H1 (cell line): ENCODE results near the gene NR2F1. TPM values are rescaled to one million over a fixed set of nuclear protein-coding genes. Genes with fewer than 3 reads are reported as not detected.

Experiments used
- CTCF ChIA-PET: fragments of 300-600 bp; sonication (Branson Sonifier 250); formaldehyde crosslinking; loops from one replicate; lab custom pipeline; 2021; ENCODE audit not compliant: partially characterized antibody; lab: Charles Lee
- POLR2A ChIA-PET: fragments of 300-600 bp; sonication (Branson Sonifier 250); formaldehyde crosslinking; loops from one replicate; lab custom pipeline; 2021; ENCODE audit warnings: inconsistent platforms; ENCODE audit not compliant: partially characterized antibody; lab: Charles Lee
- DNase-seq, 2 experiments: peaks; one replicate each; pipeline versions ENCODE4 v3.0.0 to v3.0.0-alpha.2; 2010 to 2022; ENCODE audit warnings: low spot score in 2 of 2, low read depth in 1 of 2, mixed read lengths in 1 of 2
- FAIRE-seq: peaks from 2 replicates; lab custom pipeline; 2011; peaks lifted over from hg19 to GRCh38; lab: Jason Lieb, UNC
- H2AFZ ChIP-seq: 2 replicates; pipeline ENCODE4 v1.8.1; 2012; ENCODE audit warnings: low read length, inconsistent platforms
- H2AK5ac ChIP-seq: 2 replicates; pipeline ENCODE4 v1.6.1; 2013; ENCODE audit warnings: low read depth, low read length
- H2BK120ac ChIP-seq: replicated peaks from 2 replicates; pipeline ENCODE3; 2013; ENCODE audit warnings: low read depth, low read length, inconsistent platforms
- H2BK12ac ChIP-seq: 2 replicates; pipeline ENCODE4 v1.6.1; 2013; ENCODE audit warnings: low read depth, low read length
- H2BK15ac ChIP-seq: 2 replicates; pipeline ENCODE4 v1.6.1; 2013; ENCODE audit warnings: low read length
- H2BK20ac ChIP-seq: 2 replicates; pipeline ENCODE4 v1.6.1; 2013; ENCODE audit warnings: low read length
- H2BK5ac ChIP-seq: 2 replicates; pipeline ENCODE4 v1.6.1; 2013; ENCODE audit warnings: low read depth, low read length
- H3K14ac ChIP-seq: 2 replicates; pipeline ENCODE4 v1.6.1; 2013; ENCODE audit warnings: inconsistent platforms; ENCODE audit not compliant: insufficient read length
- H3K18ac ChIP-seq: 2 replicates; pipeline ENCODE4 v1.6.1; 2013; ENCODE audit warnings: low read length; ENCODE audit errors: extremely low read depth
- H3K23ac ChIP-seq: 2 replicates; pipeline ENCODE4 v1.6.1; 2013; ENCODE audit warnings: inconsistent platforms; ENCODE audit not compliant: insufficient read length
- H3K23me2 ChIP-seq: 2 replicates; pipeline ENCODE4 v1.6.1; 2013; ENCODE audit warnings: low read depth, low read length
- H3K27ac ChIP-seq: 2 replicates; pipeline ENCODE4 v1.6.1; 2011; ENCODE audit warnings: low read depth, low read length, inconsistent platforms
- H3K27me3 ChIP-seq, 4 experiments: replicated peaks in 1 of 4; 1 replicate in 1 of 4; 2 replicates in 3 of 4; pipeline versions ENCODE4 v1.6.1 to v1.8.1; 2011 to 2013; ENCODE audit warnings: low read length in 3 of 4, mild to moderate bottlenecking in 3 of 4, inconsistent platforms in 2 of 4, mixed read lengths in 2 of 4, moderate library complexity in 1 of 4; ENCODE audit not compliant: control insufficient read depth in 3 of 4, insufficient read depth in 3 of 4; ENCODE audit errors: extremely low read depth in 1 of 4
- H3K36me3 ChIP-seq, 4 experiments: 2 replicates each; pipeline versions ENCODE4 v1.6.1 to v1.8.1; 2011 to 2013; ENCODE audit warnings: mild to moderate bottlenecking in 4 of 4, low read length in 3 of 4, moderate library complexity in 2 of 4, control low read depth in 1 of 4, inconsistent platforms in 1 of 4; ENCODE audit not compliant: insufficient read depth in 4 of 4, control insufficient read depth in 2 of 4
- H3K4ac ChIP-seq: replicated peaks from 2 replicates; pipeline ENCODE3; 2013; ENCODE audit warnings: low read length, low read depth, mixed read lengths, inconsistent platforms; ENCODE audit not compliant: insufficient read length
- H3K4me1 ChIP-seq, 4 experiments: replicated peaks in 1 of 4; 1 replicate in 1 of 4; 2 replicates in 3 of 4; pipeline versions ENCODE4 v1.6.1 to v1.8.1; 2011 to 2013; ENCODE audit warnings: low read length in 3 of 4, inconsistent platforms in 2 of 4, mixed read lengths in 1 of 4; ENCODE audit not compliant: insufficient read depth in 4 of 4, control insufficient read depth in 3 of 4
- H3K4me2 ChIP-seq, 2 experiments: 2 replicates each; pipeline versions ENCODE4 v1.6.1 to v1.8.1; 2011 to 2013; ENCODE audit warnings: low read depth in 2 of 2, low read length in 2 of 2, control low read depth in 1 of 2, inconsistent platforms in 1 of 2, mild to moderate bottlenecking in 1 of 2; ENCODE audit not compliant: insufficient read depth in 1 of 2
- H3K4me3 ChIP-seq, 4 experiments: fragments of 200-600, 300-600 bp in 1 of 4; sonication (generic), shearing (Covaris generic), sonication (Bioruptor Twin) in 1 of 4; 2 replicates each; pipeline versions ENCODE4 v1.5.1 to v1.8.1; 2011 to 2016; ENCODE audit warnings: low read length in 4 of 4, low read depth in 3 of 4, control low read depth in 2 of 4, inconsistent platforms in 2 of 4, mild to moderate bottlenecking in 2 of 4, mixed read lengths in 1 of 4, moderate library complexity in 1 of 4; ENCODE audit not compliant: insufficient read depth in 2 of 4; ENCODE audit errors: extremely low read depth in 1 of 4
- H3K56ac ChIP-seq: replicated peaks from 2 replicates; pipeline ENCODE3; 2013; ENCODE audit warnings: low read depth, mild to moderate bottlenecking, mixed read lengths, low read length, inconsistent platforms; ENCODE audit not compliant: insufficient read length
- H3K79me1 ChIP-seq: 2 replicates; pipeline ENCODE4 v1.6.1; 2013; ENCODE audit warnings: low read depth, low read length, control low read depth
- H3K79me2 ChIP-seq, 2 experiments: 2 replicates each; pipeline versions ENCODE4 v1.6.1 to v1.8.1; 2012 to 2013; ENCODE audit warnings: low read length in 2 of 2, mild to moderate bottlenecking in 2 of 2, inconsistent platforms in 1 of 2; ENCODE audit not compliant: insufficient read depth in 2 of 2, control insufficient read depth in 1 of 2
- H3K9ac ChIP-seq, 4 experiments: replicated peaks in 1 of 4; 1 replicate in 1 of 4; 2 replicates in 3 of 4; pipeline versions ENCODE4 v1.6.1 to v1.8.1; 2011 to 2013; ENCODE audit warnings: low read depth in 3 of 4, low read length in 3 of 4, control low read depth in 2 of 4, mild to moderate bottlenecking in 2 of 4, moderate library complexity in 2 of 4, inconsistent platforms in 1 of 4; ENCODE audit errors: extremely low read depth in 1 of 4
- H3K9me3 ChIP-seq, 2 experiments: 2 replicates each; pipeline versions ENCODE4 v1.6.1 to v1.8.1; 2012 to 2013; ENCODE audit warnings: mild to moderate bottlenecking in 2 of 2, moderate library complexity in 2 of 2, control low read depth in 1 of 2, inconsistent platforms in 1 of 2, low read depth in 1 of 2, low read length in 1 of 2, mixed read lengths in 1 of 2; ENCODE audit not compliant: insufficient read depth in 2 of 2
- H4K20me1 ChIP-seq, 2 experiments: replicated peaks in 1 of 2; 2 replicates each; pipeline versions ENCODE3 to v1.8.1; 2011 to 2013; ENCODE audit warnings: inconsistent platforms in 2 of 2, low read length in 2 of 2, mild to moderate bottlenecking in 1 of 2; ENCODE audit not compliant: insufficient read depth in 2 of 2, control insufficient read depth in 1 of 2
- H4K5ac ChIP-seq: 2 replicates; pipeline ENCODE4 v1.6.1; 2013; ENCODE audit warnings: low read length, low read depth, mixed read lengths, inconsistent platforms; ENCODE audit not compliant: insufficient read length
- H4K8ac ChIP-seq: 2 replicates; pipeline ENCODE4 v1.8.0; 2013; ENCODE audit warnings: mild to moderate bottlenecking, moderate library complexity, low read length, inconsistent platforms; ENCODE audit not compliant: insufficient read depth; ENCODE audit errors: extremely low read depth
- H4K91ac ChIP-seq: replicated peaks from 2 replicates; pipeline ENCODE3; 2013; ENCODE audit warnings: low read length, mixed read lengths, inconsistent platforms; ENCODE audit not compliant: insufficient read length
- CBX5 ChIP-seq: fragments of 300-800, 300-1000 bp; sonication (generic); IDR thresholded peaks from 2 replicates; pipeline ENCODE4 v1.7.1; 2016; ENCODE audit warnings: antibody characterized with exemption, low read length, low read depth
- EGR1 ChIP-seq: IDR thresholded peaks from 2 replicates; pipeline ENCODE4 v1.6.1; 2011; ENCODE audit warnings: low read depth, low read length, borderline replicate concordance
- MAFK ChIP-seq: IDR thresholded peaks from 2 replicates; pipeline ENCODE4 v1.6.1; 2012; ENCODE audit warnings: low read depth, mild to moderate bottlenecking, improper control_type of control experiment, low read length
- PHF8 ChIP-seq: fragments of 200-600 bp; sonication (generic); conservative IDR thresholded peaks from 2 replicates; pipeline ENCODE4 v1.7.1; 2012; ENCODE audit warnings: low read depth, mild to moderate bottlenecking, inconsistent platforms, low read length, moderate library complexity
- POLR2AphosphoS5 ChIP-seq: IDR thresholded peaks from 2 replicates; pipeline ENCODE4 v1.6.1; 2011; ENCODE audit warnings: low read depth, low read length
- SIN3A ChIP-seq, 2 experiments: IDR thresholded peaks in 1 of 2; conservative IDR thresholded peaks in 1 of 2; 2 replicates each; pipeline ENCODE4 v1.6.1; 2011 to 2012; ENCODE audit warnings: low read length in 2 of 2, improper control_type of control experiment in 1 of 2, low read depth in 1 of 2, mild to moderate bottlenecking in 1 of 2
- SP4 ChIP-seq: IDR thresholded peaks from 2 replicates; pipeline ENCODE4 v1.6.1; 2012; ENCODE audit warnings: low read length, inconsistent platforms
- WGBS, 2 experiments: shearing (Covaris generic) in 1 of 2; methylation state at CpG; one replicate each; pipeline versions ENCODE4 v1.1.6 to v1.1.7; 2013 to 2015; ENCODE audit warnings: low lambda C conversion rate in 2 of 2, mixed read lengths in 2 of 2, inconsistent platforms in 1 of 2, low coverage in 1 of 2, missing lambda C conversion rate in 1 of 2; ENCODE audit not compliant: insufficient replicate concordance in 2 of 2, insufficient coverage in 1 of 2, insufficient read length in 1 of 2; ENCODE audit errors: extremely low coverage in 1 of 2, missing lambda C conversion rate in 1 of 2; 5-methylcytosine and 5-hydroxymethylcytosine counted together
- polyA plus RNA-seq, 7 experiments: library from polyadenylated mRNA; depleted of rRNA in 3 of 7; stranded (reverse) in 5 of 7; unstranded in 2 of 7; fragments of >200 nt in 5 of 7; fragments of 200-250 nt in 2 of 7; gene quantifications; 1 replicate in 5 of 7; 2 replicates in 1 of 7; 4 replicates in 1 of 7; pipeline versions ENCODE4 v1.2.1 to v1.2.3, GENCODE V29; 2011 to 2013; ENCODE audit warnings: missing spikeins in 2 of 7, mixed read lengths in 2 of 7
- total RNA-seq: library from RNA; stranded (reverse); fragmentation: NEBNext Ultra II Directional; extraction: Animal tissue kit (Norgen Biotek cat#: 25700); gene quantifications from 2 replicates; pipeline ENCODE4 v1.2.1, GENCODE V29; 2021
- TF ChIP-seq, protein P1 (sequence below), 3 experiments: IDR thresholded peaks; 1 replicate in 2 of 3; 2 replicates in 1 of 3; pipeline versions ENCODE4 v1.5.1 to v1.6.1; 2011; ENCODE audit warnings: low read length in 3 of 3, mild to moderate bottlenecking in 3 of 3, inconsistent platforms in 2 of 3, low read depth in 1 of 3, moderate library complexity in 1 of 3; ENCODE audit not compliant: insufficient read depth in 1 of 3; ENCODE audit errors: control extremely low read depth in 1 of 3

NR2F1 gene
- total and polyA plus RNA-seq, 2 of the 8 experiments (the other 6 are each of a cell fraction or from before 2014, with no cell fraction given), result not detected

DNA sequence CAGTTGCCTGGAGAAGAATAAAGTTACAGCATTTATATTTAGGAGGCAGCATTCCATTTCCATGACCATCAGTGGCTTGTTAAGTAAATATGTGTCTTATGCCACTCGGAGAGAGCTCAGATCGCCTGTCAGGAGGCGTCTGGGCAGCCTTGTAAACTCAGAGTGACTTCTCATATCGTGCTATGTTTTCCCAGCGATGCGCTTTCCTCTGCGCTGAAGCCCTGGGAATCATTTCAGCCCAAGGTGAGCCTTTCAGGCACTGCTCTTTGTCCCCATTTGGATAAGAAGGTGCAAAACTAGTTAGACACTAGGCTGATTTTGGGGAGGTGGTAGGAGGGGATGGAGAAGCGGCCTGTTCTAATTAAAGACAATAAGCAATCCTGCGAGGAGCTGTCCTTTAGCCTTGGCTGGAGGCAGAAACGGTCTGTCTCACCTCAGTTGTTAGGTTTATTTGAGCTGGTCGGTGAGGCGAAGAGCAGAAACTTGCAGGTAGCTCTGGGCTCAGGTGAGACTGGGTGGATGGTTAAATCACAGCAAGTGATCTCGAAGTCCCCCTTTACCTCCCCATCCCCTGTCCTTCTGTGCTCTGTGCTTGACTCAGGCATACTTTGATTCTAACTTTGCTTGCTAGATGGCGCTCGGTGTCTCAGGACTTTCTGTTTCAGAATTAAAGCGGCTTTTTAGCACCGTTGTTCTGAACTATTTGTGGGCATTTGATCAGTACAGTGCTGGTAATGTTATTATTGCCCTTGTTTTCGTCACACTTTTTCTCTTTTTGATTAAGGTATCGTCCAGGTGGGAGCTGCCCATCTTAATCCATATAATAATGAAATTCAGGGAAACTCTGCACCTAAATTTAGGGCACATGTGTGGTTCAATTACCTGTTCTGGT lies 24.6 kb downstream of the NR2F1 start:
- Histone ChIP-seq H3K79me2 (no peaks in the 10 kb centered on the region), H2BK5ac (no peak overlapping the region), H2AFZ (no peak overlapping the region), H2BK12ac (no peak overlapping the region), H3K9me3 (no peaks in the 10 kb centered on the region), H2AK5ac (no peak overlapping the region), H3K27me3 (peaks cover 78 to 98% (median 89%) of the 10 kb centered on the region in 4 experiments), H4K8ac (no peak overlapping the region), H4K91ac (no peak overlapping the region), H2BK15ac (no peak overlapping the region; the same call in 1 of the 2 replicates), H3K36me3 (peaks cover 0 to 4% (median 0%) of the 10 kb centered on the region in 4 experiments; a peak in 2 of 8 replicates), H4K5ac (no peak overlapping the region), H3K23me2 (no peaks in the 10 kb centered on the region; the same call in 1 of the 2 replicates), H3K18ac (no peak overlapping the region), H3K4ac (no peak overlapping the region), H3K4me3 (peak overlapping the region in 1 of 4 experiments; percentile 37; a peak in 3 of 8 replicates), H2BK20ac (no peak overlapping the region), H2BK120ac (no peak overlapping the region), H3K9ac (no peak overlapping the region), H3K4me2 (peak overlapping the region; percentile 54 to 63), H3K79me1 (no peaks in the 10 kb centered on the region; the same call in 1 of the 2 replicates), H3K27ac (no peak overlapping the region), H3K4me1 (peaks cover 5 to 15% (median 11%) of the 10 kb centered on the region in 4 experiments; a peak in 6 of 7 replicates), H3K56ac (no peak overlapping the region), H3K23ac (no peak overlapping the region), H4K20me1 (peaks cover 14 to 15% of the 10 kb centered on the region in 2 experiments), H3K14ac (no peak overlapping the region)
- WGBS, 2 experiments, result 5% methylated on average over 19 of the region's 19 CpGs; no CpG with 5 or more reads in 1 of the 2 experiments
- FAIRE-seq (peak; percentile 98), DNase-seq (peak in 1 of 2 experiments; percentile 76)
- ChIA-PET CTCF (interaction anchor here (0.6 to 3.6 kb wide), 27 partner anchors 9 to 1286 kb away, joined by 3 to 32 read pairs (median 5); partner anchors contain the start of gene NR2F1), POLR2A (interaction anchor here (1.3 kb wide), 2 partner anchors 12 to 15 kb away, joined by 3 to 4 read pairs; no protein-coding TSS in a partner anchor)
- no peak; the same call in 1 of the 2 replicates for TF ChIP-seq PHF8
- TF ChIP-seq POLR2AphosphoS5, result no peak
- no peak for TF ChIP-seq SP4
- TF ChIP-seq MAFK, result no peak
- TF ChIP-seq, protein P1, sequence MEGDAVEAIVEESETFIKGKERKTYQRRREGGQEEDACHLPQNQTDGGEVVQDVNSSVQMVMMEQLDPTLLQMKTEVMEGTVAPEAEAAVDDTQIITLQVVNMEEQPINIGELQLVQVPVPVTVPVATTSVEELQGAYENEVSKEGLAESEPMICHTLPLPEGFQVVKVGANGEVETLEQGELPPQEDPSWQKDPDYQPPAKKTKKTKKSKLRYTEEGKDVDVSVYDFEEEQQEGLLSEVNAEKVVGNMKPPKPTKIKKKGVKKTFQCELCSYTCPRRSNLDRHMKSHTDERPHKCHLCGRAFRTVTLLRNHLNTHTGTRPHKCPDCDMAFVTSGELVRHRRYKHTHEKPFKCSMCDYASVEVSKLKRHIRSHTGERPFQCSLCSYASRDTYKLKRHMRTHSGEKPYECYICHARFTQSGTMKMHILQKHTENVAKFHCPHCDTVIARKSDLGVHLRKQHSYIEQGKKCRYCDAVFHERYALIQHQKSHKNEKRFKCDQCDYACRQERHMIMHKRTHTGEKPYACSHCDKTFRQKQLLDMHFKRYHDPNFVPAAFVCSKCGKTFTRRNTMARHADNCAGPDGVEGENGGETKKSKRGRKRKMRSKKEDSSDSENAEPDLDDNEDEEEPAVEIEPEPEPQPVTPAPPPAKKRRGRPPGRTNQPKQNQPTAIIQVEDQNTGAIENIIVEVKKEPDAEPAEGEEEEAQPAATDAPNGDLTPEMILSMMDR (IDR thresholded peaks at IDR 0.05; ENCODE audit: control extremely low read depth in 1 of 3, insufficient read depth in 1 of 3, low read depth in 1 of 3, low read length in 3 of 3), result peak; percentile 20 to 80 (median 63)
- 0 out of 4 replicates have a peak, but pooled peaks have one; percentile 47 to 69 for TF ChIP-seq SIN3A (conservative IDR thresholded peaks at IDR 0.05 in 1 of 2, IDR thresholded peaks at IDR 0.05 in 1 of 2; ENCODE audit: low read depth in 1 of 2, low read length in 2 of 2)
- no peak for TF ChIP-seq CBX5
- TF ChIP-seq EGR1, result peak; percentile 91
